Measurements from ENCODE around the gene ZP3.
"Not testable (repeated sequence)": the region's sequence is repeated elsewhere in the genome, so short reads cannot be mapped to it uniquely, and the experiment has no call there.

The ZP3 gene

DNA sequence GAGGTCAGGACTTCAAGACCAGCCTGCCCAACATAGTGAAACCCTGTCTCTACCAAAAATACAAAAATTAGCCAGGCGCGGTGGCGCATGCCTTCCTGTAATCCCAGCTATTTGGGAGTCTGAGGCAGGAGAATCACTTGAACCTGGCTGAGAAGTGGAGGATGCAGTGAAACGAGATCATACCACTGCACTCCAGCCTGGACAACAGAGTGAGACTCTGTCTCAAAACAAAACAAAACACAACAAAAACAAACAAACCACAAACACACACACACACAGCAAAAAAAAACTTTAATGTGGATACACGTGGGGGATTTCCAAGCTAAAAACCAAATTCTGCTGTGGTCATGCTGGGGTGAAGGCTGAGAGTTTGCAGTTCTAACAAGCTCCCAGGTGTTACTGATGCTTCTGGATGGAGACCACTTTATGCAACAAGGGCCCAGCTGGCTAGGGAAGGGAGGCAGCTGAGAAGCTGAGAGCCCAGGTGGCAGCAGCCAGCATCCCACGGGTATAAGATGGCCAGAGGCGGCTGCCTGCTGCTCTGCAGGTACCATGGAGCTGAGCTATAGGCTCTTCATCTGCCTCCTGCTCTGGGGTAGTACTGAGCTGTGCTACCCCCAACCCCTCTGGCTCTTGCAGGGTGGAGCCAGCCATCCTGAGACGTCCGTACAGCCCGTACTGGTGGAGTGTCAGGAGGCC lies at the start of gene ZP3:
Gene ZP3, plus strand, starts transcription at position 538 of the 699 bp plus-strand sequence. Its CDS starts 15 bp downstream, at position 553.
- no peaks in the 10 kb centered on the region for H3K36me3 ChIP-seq (ENCODE audit: control insufficient read depth in 2 of 2, insufficient read depth in 2 of 2, low read length in 2 of 2)
- no peaks in the 10 kb centered on the region for H3K4me1 ChIP-seq (ENCODE audit: control insufficient read depth, insufficient read depth, low read length)
- peaks cover 0 to 3% of the 10 kb centered on the region in 2 donors for H3K9me3 ChIP-seq (ENCODE audit: control insufficient read depth in 2 of 2, low read length in 2 of 2)
- H3K27me3 ChIP-seq (ENCODE audit: control insufficient read depth in 1 of 2, insufficient read depth in 2 of 2, low read length in 2 of 2): peaks cover 3 to 8% of the 10 kb centered on the region in 2 donors
- H3K9ac ChIP-seq (ENCODE audit: low read length in 2 of 2): no peak within 1 kb of the TSS
- H3K4me3 ChIP-seq (ENCODE audit: low read length in 2 of 2): no peak within 1 kb of the TSS
- H3K27ac ChIP-seq (ENCODE audit: low read length): no peak within 1 kb of the TSS

DNA sequence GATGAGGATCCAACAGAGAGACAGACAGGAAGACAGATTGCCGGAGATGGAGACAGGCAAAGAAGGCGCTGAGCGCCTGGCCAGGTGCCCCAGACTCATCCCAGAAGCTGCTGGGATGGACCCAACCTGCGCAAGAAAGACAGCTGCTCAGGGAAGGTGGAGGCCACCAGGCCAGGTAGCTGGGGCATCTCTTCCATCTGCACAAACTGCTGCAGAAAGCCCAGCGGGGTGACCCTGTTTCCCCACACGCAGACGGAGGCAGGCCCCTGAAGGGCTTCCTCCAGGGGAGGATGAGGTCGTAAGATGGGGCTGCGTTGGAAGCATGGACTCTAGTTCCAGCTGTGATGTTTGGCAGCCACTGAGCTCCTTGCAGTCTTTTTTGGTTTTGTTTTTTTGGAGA lies 49.5 kb upstream of the ZP3 start:
- H3K4me3 ChIP-seq (ENCODE audit: low read length in 2 of 2): no peak overlapping the region
- no peaks in the 10 kb centered on the region for H3K27me3 ChIP-seq (ENCODE audit: control insufficient read depth in 1 of 2, insufficient read depth in 2 of 2, low read length in 2 of 2)
- no peak overlapping the region for H3K27ac ChIP-seq (ENCODE audit: low read length)
- no peaks in the 10 kb centered on the region for H3K9me3 ChIP-seq (ENCODE audit: control insufficient read depth in 2 of 2, low read length in 2 of 2)
- H3K9ac ChIP-seq (ENCODE audit: low read length in 2 of 2): no peak overlapping the region
- peaks cover 7% of the 10 kb centered on the region for H3K4me1 ChIP-seq (ENCODE audit: control insufficient read depth, insufficient read depth, low read length)
- no peaks in the 10 kb centered on the region for H3K36me3 ChIP-seq (ENCODE audit: control insufficient read depth in 2 of 2, insufficient read depth in 2 of 2, low read length in 2 of 2)

DNA sequence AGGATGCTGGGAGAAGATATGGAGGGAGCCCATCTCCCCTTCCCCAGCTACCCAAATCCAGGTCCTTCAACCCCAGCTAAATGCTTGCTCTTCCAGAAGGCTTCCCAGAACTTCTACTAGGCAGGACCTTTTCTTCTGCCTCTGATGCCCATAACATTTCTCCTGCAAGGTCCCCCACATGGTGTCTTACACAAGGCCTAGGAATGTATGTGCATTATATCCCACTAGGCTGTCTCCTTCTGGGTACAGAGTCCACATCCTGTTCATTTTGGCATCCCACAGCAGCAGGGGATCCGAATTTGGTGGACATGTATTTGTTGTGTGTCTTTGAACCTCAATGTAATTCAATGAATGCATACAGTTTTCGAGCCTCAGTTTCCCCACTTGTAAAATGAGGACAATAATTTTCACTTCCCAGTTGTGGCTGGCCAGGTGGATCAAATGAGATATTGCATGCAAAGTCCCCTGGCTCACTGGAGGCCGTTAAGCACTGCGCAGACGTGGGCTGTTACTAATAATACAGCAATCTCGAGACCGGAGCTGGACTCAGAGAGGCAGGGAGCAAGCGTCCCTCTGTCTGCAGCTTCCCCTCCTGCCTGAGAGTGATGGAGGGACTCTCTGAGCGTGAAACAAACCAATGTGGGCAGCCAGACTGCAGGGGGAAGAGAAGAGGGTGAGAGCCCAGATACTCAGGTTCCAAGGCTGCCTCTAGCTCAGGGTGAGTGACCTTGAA lies 47.4 kb upstream of the ZP3 start:
- H3K4me3 ChIP-seq (ENCODE audit: low read length in 2 of 2): no peak overlapping the region
- H3K9ac ChIP-seq (ENCODE audit: low read length in 2 of 2): no peak overlapping the region
- H3K36me3 ChIP-seq (ENCODE audit: control insufficient read depth in 2 of 2, insufficient read depth in 2 of 2, low read length in 2 of 2): no peaks in the 10 kb centered on the region
- no peak overlapping the region for H3K27ac ChIP-seq (ENCODE audit: low read length)
- peaks cover 14% of the 10 kb centered on the region for H3K4me1 ChIP-seq (ENCODE audit: control insufficient read depth, insufficient read depth, low read length)
- H3K9me3 ChIP-seq (ENCODE audit: control insufficient read depth in 2 of 2, low read length in 2 of 2): no peaks in the 10 kb centered on the region
- no peaks in the 10 kb centered on the region for H3K27me3 ChIP-seq (ENCODE audit: control insufficient read depth in 1 of 2, insufficient read depth in 2 of 2, low read length in 2 of 2)

DNA sequence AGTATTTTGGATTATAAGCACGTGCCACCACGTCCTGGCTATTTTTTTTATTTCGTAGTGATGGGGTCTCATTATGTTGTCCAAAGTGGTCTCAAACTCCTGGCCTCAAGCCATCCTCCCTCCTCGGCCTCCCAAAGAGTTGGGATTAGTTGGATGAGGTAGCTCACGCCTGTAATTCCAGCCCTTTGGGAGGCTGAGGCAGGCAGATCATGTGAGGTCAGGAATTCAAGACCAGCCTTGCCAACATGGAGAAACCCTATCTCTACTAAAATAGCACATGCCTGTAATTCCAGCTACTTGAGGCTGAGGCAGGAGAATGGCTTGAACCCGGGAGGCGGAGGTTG lies 44.2 kb upstream of the ZP3 start:
- Histone ChIP-seq H3K9ac (ENCODE audit: low read length in 2 of 2) (peak overlapping the region; percentile 82 to 84), H3K27me3 (ENCODE audit: control insufficient read depth in 1 of 2, insufficient read depth in 2 of 2, low read length in 2 of 2) (no peaks in the 10 kb centered on the region), H3K4me3 (ENCODE audit: low read length in 2 of 2) (peak overlapping the region; percentile 72 to 76), H3K27ac (ENCODE audit: low read length) (peak overlapping the region; percentile 96), H3K36me3 (ENCODE audit: control insufficient read depth in 2 of 2, insufficient read depth in 2 of 2, low read length in 2 of 2) (no peaks in the 10 kb centered on the region), H3K4me1 (ENCODE audit: control insufficient read depth, insufficient read depth, low read length) (peaks cover 14% of the 10 kb centered on the region), H3K9me3 (ENCODE audit: control insufficient read depth in 2 of 2, low read length in 2 of 2) (no peaks in the 10 kb centered on the region)

- H3K9me3 ChIP-seq (ENCODE audit: control insufficient read depth in 2 of 2, low read length in 2 of 2): no peaks in the 10 kb centered on the region
- H3K9ac ChIP-seq (ENCODE audit: low read length in 2 of 2): no peak overlapping the region
- no peaks in the 10 kb centered on the region for H3K27me3 ChIP-seq (ENCODE audit: control insufficient read depth in 1 of 2, insufficient read depth in 2 of 2, low read length in 2 of 2)
- H3K4me3 ChIP-seq (ENCODE audit: low read length in 2 of 2): no peak overlapping the region
- H3K27ac ChIP-seq (ENCODE audit: low read length): no peak overlapping the region
- H3K4me1 ChIP-seq (ENCODE audit: control insufficient read depth, insufficient read depth, low read length): peaks cover 14% of the 10 kb centered on the region
- H3K36me3 ChIP-seq (ENCODE audit: control insufficient read depth in 2 of 2, insufficient read depth in 2 of 2, low read length in 2 of 2): no peaks in the 10 kb centered on the region
These were observed 42.9 kb upstream of the ZP3 start for GRCh38 chr7:76381814-76382213.

- H3K4me1 ChIP-seq (ENCODE audit: control insufficient read depth, insufficient read depth, low read length): peaks cover 14% of the 10 kb centered on the region
- H3K27me3 ChIP-seq (ENCODE audit: control insufficient read depth in 1 of 2, insufficient read depth in 2 of 2, low read length in 2 of 2): no peaks in the 10 kb centered on the region
- no peak overlapping the region for H3K9ac ChIP-seq (ENCODE audit: low read length in 2 of 2)
- H3K27ac ChIP-seq (ENCODE audit: low read length): no peak overlapping the region
- H3K4me3 ChIP-seq (ENCODE audit: low read length in 2 of 2): no peak overlapping the region
- no peaks in the 10 kb centered on the region for H3K9me3 ChIP-seq (ENCODE audit: control insufficient read depth in 2 of 2, low read length in 2 of 2)
- H3K36me3 ChIP-seq (ENCODE audit: control insufficient read depth in 2 of 2, insufficient read depth in 2 of 2, low read length in 2 of 2): no peaks in the 10 kb centered on the region
These were observed 41.4 kb upstream of the ZP3 start for GRCh38 chr7:76383089-76383944.

DNA sequence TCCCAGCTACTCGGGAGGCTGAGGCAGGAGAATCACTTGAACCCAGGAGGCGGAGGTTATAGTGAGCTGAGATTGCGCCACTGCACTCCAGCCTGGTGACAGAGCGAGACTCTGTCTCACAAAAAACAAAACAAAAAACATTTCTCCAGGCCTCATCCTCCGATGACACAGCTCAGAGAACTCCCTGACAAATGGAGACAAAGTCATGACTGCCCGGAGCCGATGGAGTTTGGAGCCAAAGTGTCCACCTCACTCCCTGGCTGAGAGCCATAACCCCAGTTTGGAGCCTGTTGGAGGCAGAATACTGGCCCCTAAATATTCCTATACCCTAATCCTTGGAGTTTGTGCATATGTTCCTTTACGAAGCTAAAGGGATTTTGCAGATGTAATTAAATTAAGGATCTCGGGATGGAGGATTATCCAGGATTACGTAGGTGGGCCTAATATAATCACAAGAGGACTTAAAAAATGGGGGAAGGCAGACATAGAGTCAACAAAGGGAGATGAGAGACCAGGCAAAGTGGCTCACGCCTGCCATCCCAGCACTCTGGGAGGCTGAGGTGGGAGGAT lies 38.0 kb upstream of the ZP3 start:
- Histone ChIP-seq H3K27ac (ENCODE audit: low read length) (no peak overlapping the region), H3K9ac (ENCODE audit: low read length in 2 of 2) (no peak overlapping the region), H3K27me3 (ENCODE audit: control insufficient read depth in 1 of 2, insufficient read depth in 2 of 2, low read length in 2 of 2) (no peaks in the 10 kb centered on the region)

GRCh38 chr7:76387789-76388188 lies 37.0 kb upstream of the ZP3 start:
- H3K27me3 ChIP-seq (ENCODE audit: control insufficient read depth in 1 of 2, insufficient read depth in 2 of 2, low read length in 2 of 2); H3K4me3 ChIP-seq (ENCODE audit: low read length in 2 of 2); H3K27ac ChIP-seq (ENCODE audit: low read length); H3K9me3 ChIP-seq (ENCODE audit: control insufficient read depth in 2 of 2, low read length in 2 of 2); H3K9ac ChIP-seq (ENCODE audit: low read length in 2 of 2); H3K36me3 ChIP-seq (ENCODE audit: control insufficient read depth in 2 of 2, insufficient read depth in 2 of 2, low read length in 2 of 2): not testable (repeated sequence)
- peaks cover 13% of the 10 kb centered on the region for H3K4me1 ChIP-seq (ENCODE audit: control insufficient read depth, insufficient read depth, low read length)

More for the DNA sequence above, 38.0 kb upstream of the ZP3 start:
- Histone ChIP-seq H3K4me3 (ENCODE audit: low read length in 2 of 2) (no peak overlapping the region), H3K4me1 (ENCODE audit: control insufficient read depth, insufficient read depth, low read length) (peaks cover 9% of the 10 kb centered on the region), H3K36me3 (ENCODE audit: control insufficient read depth in 2 of 2, insufficient read depth in 2 of 2, low read length in 2 of 2) (no peaks in the 10 kb centered on the region), H3K9me3 (ENCODE audit: control insufficient read depth in 2 of 2, low read length in 2 of 2) (no peaks in the 10 kb centered on the region)

- Histone ChIP-seq H3K36me3 (ENCODE audit: control insufficient read depth in 2 of 2, insufficient read depth in 2 of 2, low read length in 2 of 2) (no peaks in the 10 kb centered on the region), H3K9me3 (ENCODE audit: control insufficient read depth in 2 of 2, low read length in 2 of 2) (no peaks in the 10 kb centered on the region), H3K4me1 (ENCODE audit: control insufficient read depth, insufficient read depth, low read length) (peaks cover 23% of the 10 kb centered on the region), H3K9ac (ENCODE audit: low read length in 2 of 2) (no peak overlapping the region), H3K4me3 (ENCODE audit: low read length in 2 of 2) (no peak overlapping the region), H3K27ac (ENCODE audit: low read length) (peak overlapping the region; percentile 18), H3K27me3 (ENCODE audit: control insufficient read depth in 1 of 2, insufficient read depth in 2 of 2, low read length in 2 of 2) (no peaks in the 10 kb centered on the region)
These were observed 34.7 kb upstream of the ZP3 start for GRCh38 chr7:76390092-76390491.

- Histone ChIP-seq H3K9ac (ENCODE audit: low read length in 2 of 2) (peak overlapping the region; percentile 58 to 74), H3K4me1 (ENCODE audit: control insufficient read depth, insufficient read depth, low read length) (peaks cover 35% of the 10 kb centered on the region), H3K36me3 (ENCODE audit: control insufficient read depth in 2 of 2, insufficient read depth in 2 of 2, low read length in 2 of 2) (no peaks in the 10 kb centered on the region), H3K27ac (ENCODE audit: low read length) (peak overlapping the region; percentile 58), H3K9me3 (ENCODE audit: control insufficient read depth in 2 of 2, low read length in 2 of 2) (no peaks in the 10 kb centered on the region), H3K27me3 (ENCODE audit: control insufficient read depth in 1 of 2, insufficient read depth in 2 of 2, low read length in 2 of 2) (no peaks in the 10 kb centered on the region), H3K4me3 (ENCODE audit: low read length in 2 of 2) (peak overlapping the region; percentile 78 to 85)
These were observed 32.1 kb upstream of the ZP3 start for GRCh38 chr7:76392531-76393115.
